Right atrium auricular region (tissue), 2 donors: ENCODE results near the gene PCSK5. TPM values are rescaled to one million over a fixed set of nuclear protein-coding genes. Genes with fewer than 3 reads are reported as not detected.

Experiments
- DNase-seq: peaks from one replicate; pipeline ENCODE4 v3.0.0-alpha.2; 2019; ENCODE audit warnings: low spot score
- H3K27ac ChIP-seq, 2 donors: fragments of 200-600 bp; sonication (generic); 1 replicate in 1 of 2; 2 replicates in 1 of 2; pipeline ENCODE4 v1.5.1; 2016 to 2019
- H3K27me3 ChIP-seq, 2 donors: fragments of 200-600 bp; sonication (generic); one replicate each; pipeline versions ENCODE4 v1.5.1 to v1.6.0; 2017 to 2019
- H3K36me3 ChIP-seq: fragments of 200-600 bp; sonication (generic); one replicate; pipeline ENCODE4 v1.5.1; 2016
- H3K4me1 ChIP-seq, 2 donors: fragments of 200-600 bp; sonication (generic); one replicate each; pipeline versions ENCODE4 v1.5.1 to v1.6.0; 2017 to 2019
- H3K4me3 ChIP-seq, 2 donors: fragments of 200-600 bp; sonication (generic); 1 replicate in 1 of 2; 2 replicates in 1 of 2; pipeline ENCODE4 v1.5.1; 2017 to 2019; ENCODE audit warnings: mild to moderate bottlenecking in 1 of 2, moderate library complexity in 1 of 2
- H3K9me3 ChIP-seq, 2 donors: fragments of 200-600 bp; sonication (generic); one replicate each; pipeline ENCODE4 v1.5.1; 2019
- CTCF ChIP-seq, 2 donors: fragments of 200-600 bp; sonication (generic); IDR thresholded peaks; one replicate each; pipeline ENCODE4 v1.5.1; 2019; ENCODE audit warnings: antibody characterized with exemption in 2 of 2
- total RNA-seq, 2 donors: library from RNA; depleted of rRNA; stranded (reverse); fragments of >200 nt; gene quantifications; one replicate each; pipeline ENCODE4 v1.1.0, GENCODE V29; 2016

The PCSK5 gene
- total RNA-seq, 2 donors from 2014 or later, result 5.3 to 6.5 TPM

GRCh38 chr9:75939536-75940111 lies 49.2 kb downstream of the PCSK5 start:
- no peak for DNase-seq
- Histone ChIP-seq H3K36me3 (no peaks in the 10 kb centered on the region), H3K4me1 (no peaks in the 10 kb centered on the region), H3K27me3 (no peaks in the 10 kb centered on the region), H3K4me3 (no peak overlapping the region), H3K27ac (no peak overlapping the region), H3K9me3 (no peaks in the 10 kb centered on the region)
- no peak for TF ChIP-seq CTCF (IDR thresholded peaks at IDR 0.05)

- Histone ChIP-seq H3K27ac (no peak overlapping the region), H3K4me1 (no peaks in the 10 kb centered on the region), H3K36me3 (no peaks in the 10 kb centered on the region), H3K9me3 (no peaks in the 10 kb centered on the region), H3K27me3 (no peaks in the 10 kb centered on the region), H3K4me3 (no peak overlapping the region)
- no peak for DNase-seq
- TF ChIP-seq CTCF (IDR thresholded peaks at IDR 0.05), result no peak
Observed at GRCh38 chr9:75941066-75941465, 50.6 kb downstream of the PCSK5 start.

- H3K36me3 ChIP-seq, result no peaks in the 10 kb centered on the region
- no peaks in the 10 kb centered on the region for H3K4me1 ChIP-seq
- no peak for DNase-seq
- H3K27me3 ChIP-seq, result no peaks in the 10 kb centered on the region
- no peak overlapping the region for H3K4me3 ChIP-seq
- H3K27ac ChIP-seq, result no peak overlapping the region
- no peaks in the 10 kb centered on the region for H3K9me3 ChIP-seq
- TF ChIP-seq CTCF (IDR thresholded peaks at IDR 0.05), result no peak
Observed at GRCh38 chr9:75941577-75942311, 51.3 kb downstream of the PCSK5 start.

GRCh38 chr9:75946766-75947165 lies 56.3 kb downstream of the PCSK5 start:
- no peak overlapping the region for H3K27ac ChIP-seq
- no peak for DNase-seq
- no peaks in the 10 kb centered on the region for H3K9me3 ChIP-seq
- H3K4me1 ChIP-seq, result no peaks in the 10 kb centered on the region
- no peak overlapping the region for H3K4me3 ChIP-seq
- TF ChIP-seq CTCF (IDR thresholded peaks at IDR 0.05), result no peak
- H3K27me3 ChIP-seq, result no peaks in the 10 kb centered on the region
- H3K36me3 ChIP-seq, result no peaks in the 10 kb centered on the region

GRCh38 chr9:75947233-75947632 lies 56.8 kb downstream of the PCSK5 start:
- no peak overlapping the region for H3K27ac ChIP-seq
- no peaks in the 10 kb centered on the region for H3K4me1 ChIP-seq
- no peaks in the 10 kb centered on the region for H3K9me3 ChIP-seq
- no peak overlapping the region for H3K4me3 ChIP-seq
- H3K36me3 ChIP-seq, result no peaks in the 10 kb centered on the region
- H3K27me3 ChIP-seq, result no peaks in the 10 kb centered on the region
- DNase-seq, result no peak
- no peak for TF ChIP-seq CTCF (IDR thresholded peaks at IDR 0.05)
